Parathyroid adenoma (tissue), 2 donors: Measurements from ENCODE around the gene CSF3.
A peak's percentile ranks its signal among the peaks of the same experiment; 100 is the strongest.

Experiments
- H2AFZ ChIP-seq: fragments of 300-600 bp; sonication (generic); one replicate; pipeline ENCODE4 v1.7.0; 2017; ENCODE audit warnings: antibody characterized with exemption, mild to moderate bottlenecking
- H3K27ac ChIP-seq: fragments of 300-600 bp; sonication (generic); one replicate; pipeline ENCODE4 v1.7.0; 2017
- H3K27me3 ChIP-seq: fragments of 300-600 bp; sonication (generic); one replicate; pipeline ENCODE4 v1.7.0; 2017; ENCODE audit warnings: low read length; ENCODE audit not compliant: control insufficient read depth, insufficient read depth
- H3K36me3 ChIP-seq: fragments of 300-600 bp; sonication (generic); one replicate; pipeline ENCODE4 v1.7.0; 2017; ENCODE audit warnings: low read length; ENCODE audit not compliant: control insufficient read depth, insufficient read depth
- H3K4me1 ChIP-seq: fragments of 300-600 bp; sonication (generic); one replicate; pipeline ENCODE4 v1.7.0; 2017; ENCODE audit warnings: control low read depth
- H3K4me2 ChIP-seq: fragments of 300-600 bp; sonication (generic); one replicate; pipeline ENCODE4 v1.7.0; 2017; ENCODE audit warnings: low read length
- H3K4me3 ChIP-seq: fragments of 300-600 bp; sonication (generic); one replicate; pipeline ENCODE4 v1.7.0; 2017; ENCODE audit warnings: low read depth, low read length
- H3K79me2 ChIP-seq: fragments of 300-600 bp; sonication (generic); one replicate; pipeline ENCODE4 v1.7.0; 2017; ENCODE audit warnings: control low read depth
- H3K9ac ChIP-seq: fragments of 300-600 bp; sonication (generic); one replicate; pipeline ENCODE4 v1.7.0; 2017; ENCODE audit warnings: mild to moderate bottlenecking
- H3K9me3 ChIP-seq: fragments of 300-600 bp; sonication (generic); one replicate; pipeline ENCODE4 v1.7.0; 2017; ENCODE audit warnings: low read length; ENCODE audit not compliant: control insufficient read depth
- TF ChIP-seq, protein P1 (sequence below): fragments of 300-600 bp; sonication (generic); IDR thresholded peaks from one replicate; pipeline ENCODE4 v1.7.0; 2017; ENCODE audit warnings: antibody characterized with exemption, mild to moderate bottlenecking
- donor health status: primary hyperparathyroidism.

The CSF3 gene

DNA sequence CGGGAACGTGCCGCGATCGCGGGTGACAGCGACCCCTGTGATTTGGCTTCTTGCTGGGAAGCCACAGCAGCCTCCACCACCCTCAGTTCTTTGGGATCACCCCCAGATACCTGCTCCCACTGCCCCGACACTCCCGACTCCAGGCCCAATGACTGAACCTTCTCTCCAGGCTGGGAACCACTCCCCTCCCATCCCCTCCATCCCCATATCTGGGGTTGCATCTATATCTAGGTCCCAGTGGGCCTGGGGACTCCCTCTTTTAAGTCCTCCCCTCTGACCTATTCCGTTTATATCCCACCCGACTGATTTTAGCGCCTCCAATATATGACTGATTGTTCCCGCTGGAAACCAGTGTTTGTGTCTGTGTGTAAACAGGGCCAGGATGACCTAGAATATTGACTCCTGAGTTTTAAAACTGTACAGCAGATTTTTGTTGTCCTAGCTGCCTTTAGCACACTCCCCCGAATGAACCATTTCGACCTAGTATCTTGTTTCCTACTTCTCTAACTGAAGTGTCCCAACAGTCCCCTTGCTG, 34.0 kb upstream of the CSF3 start:
- peaks cover 16% of the 10 kb centered on the region for H3K79me2 ChIP-seq
- H2AFZ ChIP-seq: peak overlapping the region; percentile 92
- H3K9ac ChIP-seq: peak overlapping the region; percentile 96
- H3K4me2 ChIP-seq: peak overlapping the region; percentile 61
- H3K9me3 ChIP-seq: no peaks in the 10 kb centered on the region
- peak overlapping the region; percentile 76 for H3K27ac ChIP-seq
- no peaks in the 10 kb centered on the region for H3K27me3 ChIP-seq
- peak overlapping the region; percentile 85 for H3K4me3 ChIP-seq
- TF ChIP-seq, protein P1, sequence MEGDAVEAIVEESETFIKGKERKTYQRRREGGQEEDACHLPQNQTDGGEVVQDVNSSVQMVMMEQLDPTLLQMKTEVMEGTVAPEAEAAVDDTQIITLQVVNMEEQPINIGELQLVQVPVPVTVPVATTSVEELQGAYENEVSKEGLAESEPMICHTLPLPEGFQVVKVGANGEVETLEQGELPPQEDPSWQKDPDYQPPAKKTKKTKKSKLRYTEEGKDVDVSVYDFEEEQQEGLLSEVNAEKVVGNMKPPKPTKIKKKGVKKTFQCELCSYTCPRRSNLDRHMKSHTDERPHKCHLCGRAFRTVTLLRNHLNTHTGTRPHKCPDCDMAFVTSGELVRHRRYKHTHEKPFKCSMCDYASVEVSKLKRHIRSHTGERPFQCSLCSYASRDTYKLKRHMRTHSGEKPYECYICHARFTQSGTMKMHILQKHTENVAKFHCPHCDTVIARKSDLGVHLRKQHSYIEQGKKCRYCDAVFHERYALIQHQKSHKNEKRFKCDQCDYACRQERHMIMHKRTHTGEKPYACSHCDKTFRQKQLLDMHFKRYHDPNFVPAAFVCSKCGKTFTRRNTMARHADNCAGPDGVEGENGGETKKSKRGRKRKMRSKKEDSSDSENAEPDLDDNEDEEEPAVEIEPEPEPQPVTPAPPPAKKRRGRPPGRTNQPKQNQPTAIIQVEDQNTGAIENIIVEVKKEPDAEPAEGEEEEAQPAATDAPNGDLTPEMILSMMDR: no peak
- H3K36me3 ChIP-seq: no peaks in the 10 kb centered on the region
- peaks cover 4% of the 10 kb centered on the region for H3K4me1 ChIP-seq

DNA sequence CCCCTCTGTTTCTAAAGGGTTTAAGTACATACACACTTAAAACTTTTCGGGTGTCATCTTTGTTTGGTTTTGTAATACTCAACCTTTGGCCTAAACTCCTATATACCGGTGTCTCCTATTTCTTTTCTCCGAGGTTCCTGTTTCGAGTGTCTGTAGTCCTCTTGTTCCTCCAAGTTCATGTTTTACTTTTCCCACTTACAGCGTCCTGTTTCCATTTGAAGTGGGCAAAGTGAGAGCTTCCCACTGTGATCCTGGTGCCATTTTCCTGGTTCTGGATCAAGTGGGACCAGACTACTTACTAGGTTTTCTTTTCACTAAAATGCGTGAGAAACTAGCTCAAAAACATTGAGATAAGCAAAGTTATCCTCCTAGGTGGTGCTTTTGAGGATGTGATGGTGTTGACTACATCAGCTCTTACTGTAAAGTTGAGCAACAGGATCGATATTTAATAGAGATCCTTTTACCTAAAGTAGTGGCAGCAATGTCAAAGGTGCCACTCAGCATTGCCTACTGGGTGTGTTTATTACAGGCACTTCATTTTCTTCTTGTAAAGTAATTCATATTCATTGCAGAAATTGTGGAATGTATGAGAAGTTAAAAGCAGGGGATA, 33.4 kb upstream of the CSF3 start:
- H2AFZ ChIP-seq: no peak overlapping the region
- H3K4me2 ChIP-seq: peak overlapping the region; percentile 61
- no peaks in the 10 kb centered on the region for H3K36me3 ChIP-seq
- no peaks in the 10 kb centered on the region for H3K9me3 ChIP-seq
- H3K79me2 ChIP-seq: peaks cover 16% of the 10 kb centered on the region
- H3K4me3 ChIP-seq: peak overlapping the region; percentile 85
- no peak overlapping the region for H3K9ac ChIP-seq
- no peak overlapping the region for H3K27ac ChIP-seq
- TF ChIP-seq, protein P1: no peak
- peaks cover 4% of the 10 kb centered on the region for H3K4me1 ChIP-seq
- no peaks in the 10 kb centered on the region for H3K27me3 ChIP-seq

DNA sequence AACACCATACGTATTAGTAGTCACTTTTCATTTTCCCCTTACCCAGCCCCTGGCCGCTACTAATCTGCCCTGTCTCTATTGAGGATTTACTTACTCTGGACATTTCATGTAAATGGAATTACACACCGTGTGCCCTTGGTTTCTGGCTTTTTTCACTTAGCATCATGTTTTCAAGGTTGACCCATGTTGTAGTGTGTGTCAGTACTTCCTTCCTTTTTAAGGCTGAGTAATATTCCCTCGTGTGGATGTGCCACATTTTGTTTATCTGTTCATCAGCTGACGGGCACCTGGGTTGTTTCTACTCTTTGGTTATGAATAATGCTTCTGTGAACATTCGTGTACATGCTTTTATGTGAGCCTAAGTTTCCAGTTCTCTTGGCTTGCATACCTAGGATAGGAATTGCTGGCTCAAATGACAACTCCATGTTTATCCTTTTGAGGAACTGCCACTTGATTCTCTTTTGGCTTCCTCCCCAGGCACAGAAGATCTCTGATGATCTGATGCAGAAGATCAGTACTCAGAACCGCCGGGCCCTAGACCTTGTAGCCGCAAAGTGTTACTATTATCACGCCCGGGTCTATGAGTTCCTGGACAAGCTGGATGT, 26.9 kb upstream of the CSF3 start:
- no peaks in the 10 kb centered on the region for H3K27me3 ChIP-seq
- TF ChIP-seq, protein P1: no peak
- H3K4me3 ChIP-seq: no peak overlapping the region
- H3K27ac ChIP-seq: no peak overlapping the region
- peaks cover 11% of the 10 kb centered on the region for H3K79me2 ChIP-seq
- H3K9me3 ChIP-seq: no peaks in the 10 kb centered on the region
- H3K36me3 ChIP-seq: no peaks in the 10 kb centered on the region
- H3K4me1 ChIP-seq: no peaks in the 10 kb centered on the region
- H3K9ac ChIP-seq: no peak overlapping the region
- H2AFZ ChIP-seq: no peak overlapping the region
- H3K4me2 ChIP-seq: no peak overlapping the region

DNA sequence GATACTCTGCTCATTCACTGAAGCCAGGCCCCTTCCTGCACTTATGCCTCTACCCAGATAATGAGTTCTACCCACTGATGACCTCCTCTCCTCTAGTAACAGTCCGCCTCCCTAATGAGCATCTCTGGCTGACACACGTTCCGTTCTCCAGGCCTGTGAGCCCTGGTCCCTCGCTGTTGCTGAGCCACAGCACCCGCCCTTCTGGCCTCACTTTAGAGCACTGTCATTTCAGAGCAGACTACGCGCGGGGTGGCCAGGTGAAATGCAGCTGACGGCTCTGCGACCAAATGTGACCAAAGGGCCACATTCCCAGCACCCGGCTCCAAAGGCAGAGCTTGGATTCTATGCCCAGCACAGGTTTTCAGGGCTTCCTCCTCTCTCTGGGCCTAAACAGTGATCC, 20.8 kb upstream of the CSF3 start:
- no peak overlapping the region for H3K4me2 ChIP-seq
- H2AFZ ChIP-seq: no peak overlapping the region
- no peak overlapping the region for H3K27ac ChIP-seq
- H3K79me2 ChIP-seq: no peaks in the 10 kb centered on the region
- no peaks in the 10 kb centered on the region for H3K27me3 ChIP-seq
- H3K4me3 ChIP-seq: no peak overlapping the region
- H3K4me1 ChIP-seq: no peaks in the 10 kb centered on the region
- no peaks in the 10 kb centered on the region for H3K36me3 ChIP-seq
- H3K9me3 ChIP-seq: no peaks in the 10 kb centered on the region
- TF ChIP-seq, protein P1: no peak
- no peak overlapping the region for H3K9ac ChIP-seq
